HCT116 (cell line): ENCODE results near the gene GLDC. TPM values are rescaled to one million over a fixed set of nuclear protein-coding genes. Genes with fewer than 3 reads are reported as not detected.

Experiments used
- ATAC-seq: fragments of 200-7000 bp; cut with Tn5 transposase; 2 replicates; pipeline ENCODE4 v1.9.1; 2020; ENCODE audit warnings: mild to moderate bottlenecking, moderate library complexity
- BruUV-seq: library from RNA; stranded (reverse); fragments of 400-500 nt; replicated peaks from 2 replicates; lab custom pipeline; 2021; lab: Mats Ljungman, UMichigan
- CTCF ChIA-PET: fragments of 300-600 bp; sonication (Branson Sonifier 250); formaldehyde crosslinking; loops from one replicate; lab custom pipeline; 2021; ENCODE audit warnings: antibody characterized with exemption; lab: Charles Lee
- POLR2A ChIA-PET: fragments of 300-600, 350-600 bp; sonication (Branson Sonifier 250); formaldehyde crosslinking; loops from one replicate; lab custom pipeline; 2021; ENCODE audit warnings: antibody characterized with exemption; lab: Charles Lee
- RAD21 ChIA-PET, 2 experiments: fragments of 300-600 bp; sonication (Branson Sonifier 250); formaldehyde crosslinking; loops; one replicate each; lab custom pipeline; 2023; ENCODE audit warnings: low total read pairs in 2 of 2; ENCODE audit not compliant: uncharacterized antibody in 2 of 2, unreplicated experiment in 2 of 2, low non-redundant PET in 1 of 2; lab: Charles Lee
- DNase-seq: peaks from one replicate; pipeline ENCODE4 v3.0.0-alpha.2; 2010; ENCODE audit warnings: low read depth, low spot score
- H2AFZ ChIP-seq: fragments of 200-600 bp; shearing (Covaris generic), sonication (generic); 2 replicates; pipeline ENCODE4 v1.6.1; 2017; ENCODE audit warnings: low read depth, mixed run types, mixed read lengths, antibody characterized with exemption, low read length; ENCODE audit not compliant: poor library complexity, severe bottlenecking
- H3K27ac ChIP-seq: 2 replicates; pipeline ENCODE4 v1.5.1; 2012; ENCODE audit warnings: low read depth, low read length
- H3K27me3 ChIP-seq: fragments of 200-600 bp; sonication (generic); 2 replicates; pipeline ENCODE4 v1.6.1; 2016; ENCODE audit warnings: mixed run types, low read length, mixed read lengths; ENCODE audit not compliant: insufficient read depth
- H3K36me3 ChIP-seq, 2 experiments: fragments of 200-500 bp in 1 of 2; fragments of 200-600 bp in 1 of 2; sonication (Bioruptor generic) in 1 of 2; sonication (generic) in 1 of 2; 2 replicates each; pipeline versions ENCODE4 v1.5.1 to v1.6.1; 2014 to 2016; ENCODE audit warnings: low read length in 2 of 2, inconsistent platforms in 1 of 2, mixed read lengths in 1 of 2, mixed run types in 1 of 2; ENCODE audit not compliant: insufficient read depth in 2 of 2, control insufficient read depth in 1 of 2
- H3K4me1 ChIP-seq, 2 experiments: fragments of 200-600 bp in 1 of 2; sonication (generic) in 1 of 2; 2 replicates each; pipeline versions ENCODE4 v1.5.1 to v1.6.1; 2012 to 2017; ENCODE audit warnings: low read length in 2 of 2, inconsistent platforms in 1 of 2, mild to moderate bottlenecking in 1 of 2, mixed read lengths in 1 of 2, mixed run types in 1 of 2, moderate library complexity in 1 of 2; ENCODE audit not compliant: insufficient read depth in 2 of 2, control insufficient read depth in 1 of 2
- H3K4me2 ChIP-seq: fragments of 200-600 bp; sonication (generic); 2 replicates; pipeline ENCODE4 v1.6.1; 2017; ENCODE audit warnings: mixed run types, low read length, mixed read lengths
- H3K4me3 ChIP-seq, 2 experiments: fragments of 200-600 bp in 1 of 2; sonication (generic) in 1 of 2; replicated peaks in 1 of 2; 2 replicates each; pipeline ENCODE4 v1.5.1; 2011 to 2016; ENCODE audit warnings: low read length in 2 of 2, control low read depth in 1 of 2, low read depth in 1 of 2, mild to moderate bottlenecking in 1 of 2, mixed read lengths in 1 of 2, mixed run types in 1 of 2
- H3K79me2 ChIP-seq: fragments of 200-600 bp; sonication (generic); 2 replicates; pipeline ENCODE4 v1.6.1; 2017; ENCODE audit warnings: mild to moderate bottlenecking, mixed run types, low read length, moderate library complexity, mixed read lengths; ENCODE audit not compliant: insufficient read depth
- H3K9ac ChIP-seq: fragments of 200-600 bp; sonication (generic); 2 replicates; pipeline ENCODE4 v1.6.1; 2016; ENCODE audit warnings: low read length, mixed read lengths
- H3K9me2 ChIP-seq: fragments of 200-600 bp; sonication (generic), shearing (Covaris generic); 2 replicates; pipeline ENCODE4 v1.6.1; 2017; ENCODE audit warnings: mixed run types, mild to moderate bottlenecking, moderate library complexity; ENCODE audit not compliant: insufficient read depth
- H3K9me3 ChIP-seq, 2 experiments: fragments of 200-500 bp in 1 of 2; fragments of 200-600 bp in 1 of 2; sonication (Bioruptor generic) in 1 of 2; sonication (generic) in 1 of 2; 2 replicates each; pipeline ENCODE4 v1.6.1; 2014 to 2017; ENCODE audit warnings: low read length in 2 of 2, mixed read lengths in 2 of 2, inconsistent platforms in 1 of 2, low read depth in 1 of 2, mild to moderate bottlenecking in 1 of 2, mixed run types in 1 of 2, moderate library complexity in 1 of 2; ENCODE audit not compliant: control insufficient read depth in 1 of 2, insufficient read depth in 1 of 2
- H4K20me1 ChIP-seq: fragments of 200-600 bp; sonication (generic), shearing (Covaris generic); 2 replicates; pipeline ENCODE4 v1.6.1; 2017; ENCODE audit warnings: mixed run types, mild to moderate bottlenecking, moderate library complexity; ENCODE audit not compliant: insufficient read depth
- CEBPB ChIP-seq: IDR thresholded peaks from 2 replicates; pipeline ENCODE4 v1.6.1; 2012; ENCODE audit warnings: low read depth
- EGR1 ChIP-seq: IDR thresholded peaks from 2 replicates; pipeline ENCODE4 v1.6.1; 2012; ENCODE audit warnings: low read depth
- EZH2phosphoT487 ChIP-seq: fragments of 200-600 bp; IDR thresholded peaks from 2 replicates; pipeline ENCODE4 v1.6.1; 2018; ENCODE audit warnings: antibody characterized with exemption, borderline replicate concordance
- FOSL1 ChIP-seq: IDR thresholded peaks from 2 replicates; pipeline ENCODE4 v1.6.1; 2012; ENCODE audit warnings: low read depth
- JUND ChIP-seq: IDR thresholded peaks from 2 replicates; pipeline ENCODE4 v1.6.1; 2012
- POLR2A ChIP-seq: IDR thresholded peaks from 2 replicates; pipeline ENCODE4 v1.7.0; 2011; ENCODE audit warnings: borderline replicate concordance; ENCODE audit not compliant: insufficient read depth, insufficient read length; ENCODE audit errors: extremely low read depth
- RAD21 ChIP-seq: IDR thresholded peaks from 2 replicates; pipeline ENCODE4 v1.6.1; 2012; ENCODE audit warnings: low read depth, mild to moderate bottlenecking
- SIN3A ChIP-seq: IDR thresholded peaks from 2 replicates; pipeline ENCODE4 v1.6.1; 2012; ENCODE audit warnings: low read depth
- SRF ChIP-seq: IDR thresholded peaks from 2 replicates; pipeline ENCODE4 v1.6.1; 2012; ENCODE audit warnings: low read depth
- TCF7L2 ChIP-seq: IDR thresholded peaks from 2 replicates; pipeline ENCODE4 v1.7.0; 2011; ENCODE audit warnings: borderline replicate concordance, inconsistent platforms; ENCODE audit not compliant: insufficient read depth, insufficient read length; ENCODE audit errors: extremely low read depth
- ZBTB33 ChIP-seq: IDR thresholded peaks from 2 replicates; pipeline ENCODE4 v1.6.1; 2011; ENCODE audit warnings: mild to moderate bottlenecking, low read length, moderate library complexity; ENCODE audit not compliant: insufficient replicate concordance; ENCODE audit errors: extremely low read depth
- ZFX ChIP-seq: fragments of 450-650 bp; IDR thresholded peaks from 2 replicates; pipeline ENCODE4 v1.6.1; 2017
- ZNF274 ChIP-seq: fragments of 200-500 bp; sonication (Bioruptor generic); IDR thresholded peaks from 2 replicates; pipeline ENCODE4 v1.6.1; 2014; ENCODE audit warnings: mild to moderate bottlenecking, low read depth, low read length, inconsistent platforms
- intact Hi-C: fragments of 100-400 bp; cut with micrococcal nuclease; formaldehyde crosslinking; loops from 2 replicates; pipeline ENCODE4 v1.10.0; 2022
- total RNA-seq: library from RNA; stranded (reverse); gene quantifications from one replicate; pipeline ENCODE4 v1.2.1, GENCODE V29; 2021; ENCODE audit not compliant: unreplicated experiment
- TF ChIP-seq, protein P1 (sequence below), 3 experiments: fragments of 200-600 bp in 1 of 3; sonication (generic) in 1 of 3; IDR thresholded peaks in 2 of 3; conservative IDR thresholded peaks in 1 of 3; 2 replicates each; pipeline ENCODE4 v1.5.1; 2012 to 2017; ENCODE audit warnings: low read depth in 2 of 3, low read length in 2 of 3, antibody characterized with exemption in 1 of 3, borderline replicate concordance in 1 of 3, control low read depth in 1 of 3, mild to moderate bottlenecking in 1 of 3, mixed read lengths in 1 of 3, mixed run types in 1 of 3, moderate library complexity in 1 of 3; ENCODE audit not compliant: insufficient read depth in 1 of 3
- TF ChIP-seq, protein P2 (sequence below): IDR thresholded peaks from 2 replicates; pipeline ENCODE4 v1.6.1; 2012; ENCODE audit warnings: low read depth

GLDC gene
- total RNA-seq, 1 experiment from 2014 or later, result 4.9 TPM

DNA sequence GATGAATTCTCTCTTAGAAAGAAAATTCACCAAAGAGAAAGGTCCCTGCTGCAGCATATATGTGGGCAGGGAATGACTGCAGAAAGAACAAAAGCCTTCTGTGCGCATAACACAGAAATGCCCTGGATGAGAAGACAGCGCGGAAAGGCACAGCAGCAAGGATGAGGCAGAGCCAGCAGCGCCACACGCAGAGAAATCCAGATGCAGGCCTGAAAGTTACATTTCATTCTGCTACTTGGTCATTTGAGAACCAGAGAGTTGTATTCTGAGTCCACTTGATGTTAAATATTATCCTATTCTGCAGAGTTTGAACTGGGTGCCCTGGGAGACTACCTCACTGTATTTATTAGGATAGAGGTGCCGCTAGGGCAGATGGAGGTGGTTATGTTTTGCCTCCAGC is 68.5 kb downstream of the GLDC start:
- no peaks in the 10 kb centered on the region for H3K36me3 ChIP-seq
- no peaks in the 10 kb centered on the region for H3K4me1 ChIP-seq
- no peaks in the 10 kb centered on the region for H3K27me3 ChIP-seq
- H3K9me3 ChIP-seq, result no peaks in the 10 kb centered on the region
- POLR2A ChIA-PET, result no interaction called here
- DNase-seq (no peak), ATAC-seq (no peak)
- CTCF ChIA-PET, result no interaction called here
- no peaks in the 10 kb centered on the region for H4K20me1 ChIP-seq
- no peak overlapping the region for H3K4me2 ChIP-seq
- RAD21 ChIA-PET, result no interaction called here
- TF ChIP-seq POLR2A (no peak), ZBTB33 (no peak), EZH2phosphoT487 (no peak), CEBPB (no peak), ZFX (no peak), SRF (no peak), EGR1 (no peak), ZNF274 (no peak), RAD21 (no peak), JUND (no peak), TCF7L2 (no peak), FOSL1 (no peak), SIN3A (no peak)
- TF ChIP-seq, protein P1, sequence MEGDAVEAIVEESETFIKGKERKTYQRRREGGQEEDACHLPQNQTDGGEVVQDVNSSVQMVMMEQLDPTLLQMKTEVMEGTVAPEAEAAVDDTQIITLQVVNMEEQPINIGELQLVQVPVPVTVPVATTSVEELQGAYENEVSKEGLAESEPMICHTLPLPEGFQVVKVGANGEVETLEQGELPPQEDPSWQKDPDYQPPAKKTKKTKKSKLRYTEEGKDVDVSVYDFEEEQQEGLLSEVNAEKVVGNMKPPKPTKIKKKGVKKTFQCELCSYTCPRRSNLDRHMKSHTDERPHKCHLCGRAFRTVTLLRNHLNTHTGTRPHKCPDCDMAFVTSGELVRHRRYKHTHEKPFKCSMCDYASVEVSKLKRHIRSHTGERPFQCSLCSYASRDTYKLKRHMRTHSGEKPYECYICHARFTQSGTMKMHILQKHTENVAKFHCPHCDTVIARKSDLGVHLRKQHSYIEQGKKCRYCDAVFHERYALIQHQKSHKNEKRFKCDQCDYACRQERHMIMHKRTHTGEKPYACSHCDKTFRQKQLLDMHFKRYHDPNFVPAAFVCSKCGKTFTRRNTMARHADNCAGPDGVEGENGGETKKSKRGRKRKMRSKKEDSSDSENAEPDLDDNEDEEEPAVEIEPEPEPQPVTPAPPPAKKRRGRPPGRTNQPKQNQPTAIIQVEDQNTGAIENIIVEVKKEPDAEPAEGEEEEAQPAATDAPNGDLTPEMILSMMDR (IDR thresholded peaks at IDR 0.05 in 2 of 3, conservative IDR thresholded peaks at IDR 0.05 in 1 of 3; ENCODE audit: borderline replicate concordance in 1 of 3, insufficient read depth in 1 of 3, low read depth in 2 of 3, low read length in 2 of 3), result no peak
- TF ChIP-seq, protein P2, sequence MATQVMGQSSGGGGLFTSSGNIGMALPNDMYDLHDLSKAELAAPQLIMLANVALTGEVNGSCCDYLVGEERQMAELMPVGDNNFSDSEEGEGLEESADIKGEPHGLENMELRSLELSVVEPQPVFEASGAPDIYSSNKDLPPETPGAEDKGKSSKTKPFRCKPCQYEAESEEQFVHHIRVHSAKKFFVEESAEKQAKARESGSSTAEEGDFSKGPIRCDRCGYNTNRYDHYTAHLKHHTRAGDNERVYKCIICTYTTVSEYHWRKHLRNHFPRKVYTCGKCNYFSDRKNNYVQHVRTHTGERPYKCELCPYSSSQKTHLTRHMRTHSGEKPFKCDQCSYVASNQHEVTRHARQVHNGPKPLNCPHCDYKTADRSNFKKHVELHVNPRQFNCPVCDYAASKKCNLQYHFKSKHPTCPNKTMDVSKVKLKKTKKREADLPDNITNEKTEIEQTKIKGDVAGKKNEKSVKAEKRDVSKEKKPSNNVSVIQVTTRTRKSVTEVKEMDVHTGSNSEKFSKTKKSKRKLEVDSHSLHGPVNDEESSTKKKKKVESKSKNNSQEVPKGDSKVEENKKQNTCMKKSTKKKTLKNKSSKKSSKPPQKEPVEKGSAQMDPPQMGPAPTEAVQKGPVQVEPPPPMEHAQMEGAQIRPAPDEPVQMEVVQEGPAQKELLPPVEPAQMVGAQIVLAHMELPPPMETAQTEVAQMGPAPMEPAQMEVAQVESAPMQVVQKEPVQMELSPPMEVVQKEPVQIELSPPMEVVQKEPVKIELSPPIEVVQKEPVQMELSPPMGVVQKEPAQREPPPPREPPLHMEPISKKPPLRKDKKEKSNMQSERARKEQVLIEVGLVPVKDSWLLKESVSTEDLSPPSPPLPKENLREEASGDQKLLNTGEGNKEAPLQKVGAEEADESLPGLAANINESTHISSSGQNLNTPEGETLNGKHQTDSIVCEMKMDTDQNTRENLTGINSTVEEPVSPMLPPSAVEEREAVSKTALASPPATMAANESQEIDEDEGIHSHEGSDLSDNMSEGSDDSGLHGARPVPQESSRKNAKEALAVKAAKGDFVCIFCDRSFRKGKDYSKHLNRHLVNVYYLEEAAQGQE, result no peak
- intact Hi-C loops, result no loop called here
- H3K27ac ChIP-seq, result no peak overlapping the region
- H3K9me2 ChIP-seq, result no peaks in the 10 kb centered on the region
- BruUV-seq, result no TSS peak
- no peak overlapping the region for H2AFZ ChIP-seq
- no peak overlapping the region for H3K4me3 ChIP-seq
- no peak overlapping the region for H3K9ac ChIP-seq
- no peaks in the 10 kb centered on the region for H3K79me2 ChIP-seq
